Upper lobe of left lung (tissue), 4 donors: ENCODE data around the gene TFF3.

ENCODE experiments used
- CTCF ChIP-seq, 6 experiments: fragments of 450-650 bp in 4 of 6; fragments of 200-600 bp in 2 of 6; sonication (generic) in 2 of 6; IDR thresholded peaks; one replicate each; pipeline ENCODE4 v1.5.1; 2016 to 2019; ENCODE audit warnings: antibody characterized with exemption in 6 of 6
- EP300 ChIP-seq, 4 donors: sonication (generic); formaldehyde crosslinking; IDR thresholded peaks; one replicate each; pipeline ENCODE4 v1.5.1; 2017; ENCODE audit warnings: antibody characterized with exemption in 4 of 4, control low read depth in 2 of 4

GRCh38 chr21:42302794-42303193, 12.4 kb downstream of the TFF3 start:
- no peak for TF ChIP-seq EP300 (IDR thresholded peaks at IDR 0.05)
- TF ChIP-seq CTCF (IDR thresholded peaks at IDR 0.05) = no peak
